ENCODE data around the gene STIMATE. TPM values are rescaled to one million over a fixed set of nuclear protein-coding genes. Genes with fewer than 3 reads are reported as not detected.
A peak's percentile ranks its signal among the peaks of the same experiment; 100 is the strongest.

STIMATE gene
- total and polyA plus RNA-seq, 2 experiments from 2014 or later = 11.2 to 23.6 TPM

DNA sequence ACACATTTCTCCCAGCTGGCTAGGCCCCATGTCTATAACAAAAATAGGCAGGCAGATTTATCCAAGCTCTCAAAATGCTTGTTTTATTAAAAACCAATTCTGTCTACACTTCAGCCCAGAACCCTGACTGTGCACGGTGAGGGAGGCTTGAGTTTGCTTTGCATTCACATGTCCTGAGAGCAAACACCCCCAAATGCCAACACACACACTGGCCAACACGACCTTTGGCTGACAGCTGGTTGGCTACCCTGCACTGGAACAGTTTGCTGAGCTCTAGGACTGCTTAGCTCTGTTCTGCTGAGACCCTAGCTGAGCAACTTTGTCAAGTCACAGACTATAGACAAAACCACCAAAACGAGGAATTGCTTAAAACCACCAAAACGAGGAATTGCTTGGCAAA, 3.6 kb downstream of the STIMATE start:
- Mint-ChIP-seq H3K4me1 (peaks cover 15% of the 10 kb centered on the region), H3K36me3 (ENCODE audit: low read depth) (peaks cover 5% of the 10 kb centered on the region; the same call in 1 of the 3 replicates), H3K27me3 (ENCODE audit: insufficient read depth, low read depth, poor library complexity) (no peaks in the 10 kb centered on the region), H3K4me3 (no peak overlapping the region), H3K27ac (no peak overlapping the region), H3K9me3 (no peaks in the 10 kb centered on the region; the same call in 2 of the 3 replicates)
- DNase-seq (ENCODE audit: low spot score) (no peak), ATAC-seq (no peak)
- Histone ChIP-seq H4K20me1 (replicated peaks; ENCODE audit: insufficient read depth) (peaks cover 22% of the 10 kb centered on the region), H3K27ac (ENCODE audit: low read depth) (no peak overlapping the region), H3K27me3 (ENCODE audit: insufficient read depth) (no peaks in the 10 kb centered on the region), H2AFZ (no peak overlapping the region), H3K4me2 (no peak overlapping the region), H3K4me1 (ENCODE audit: insufficient read depth) (peaks cover 8% of the 10 kb centered on the region), H3K9me2 (ENCODE audit: insufficient read depth) (no peaks in the 10 kb centered on the region), H3F3A (replicated peaks; ENCODE audit: low read depth) (peaks cover 11% of the 10 kb centered on the region), H3K4me3 (no peak overlapping the region), H3K36me3 (ENCODE audit: insufficient read depth) (no peaks in the 10 kb centered on the region; the same call in 1 of the 2 replicates), H3K79me2 (replicated peaks; ENCODE audit: insufficient read depth) (peaks cover 52% of the 10 kb centered on the region)
- no peak for TF ChIP-seq CREB1 (CRISPR knock-in tag; IDR thresholded peaks at IDR 0.05; ENCODE audit: low read depth)

DNA sequence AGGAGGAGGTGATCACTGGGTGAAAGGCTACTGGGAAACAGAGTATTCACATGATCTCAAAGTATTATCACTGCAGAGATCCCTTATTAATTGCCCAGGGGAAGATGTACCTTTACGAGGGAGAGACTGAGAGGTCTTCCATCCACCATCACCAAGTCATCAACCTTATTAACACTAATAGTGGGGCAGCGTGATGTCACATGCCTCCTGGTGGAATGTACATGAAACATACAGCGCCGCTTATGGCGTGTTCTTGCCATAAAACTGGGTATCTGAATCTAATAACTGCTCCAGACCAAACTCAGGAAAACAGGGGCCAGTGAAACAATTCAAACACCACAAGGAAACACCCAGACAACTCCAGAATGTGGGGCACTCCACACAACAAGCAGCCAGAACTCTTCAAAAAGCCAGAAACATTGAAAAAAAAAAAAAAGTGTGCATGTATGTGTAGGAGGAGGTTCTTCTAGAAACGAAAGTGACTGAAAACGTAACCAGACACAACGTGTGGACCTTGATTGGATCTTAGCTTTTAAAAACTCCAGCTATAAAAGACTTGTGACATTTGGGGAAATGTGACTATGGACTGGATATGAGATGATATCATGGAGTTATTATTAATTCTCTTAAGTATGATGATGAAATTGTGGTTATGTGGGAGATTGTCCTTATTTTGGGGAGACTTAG, 4.6 kb downstream of the STIMATE start:
- Histone ChIP-seq H2AFZ (no peak overlapping the region), H3K4me1 (ENCODE audit: insufficient read depth) (peaks cover 8% of the 10 kb centered on the region), H3K79me2 (replicated peaks; ENCODE audit: insufficient read depth) (peaks cover 58% of the 10 kb centered on the region), H3F3A (replicated peaks; ENCODE audit: low read depth) (peaks cover 11% of the 10 kb centered on the region), H3K4me3 (no peak overlapping the region), H3K4me2 (no peak overlapping the region), H3K27me3 (ENCODE audit: insufficient read depth) (no peaks in the 10 kb centered on the region), H3K36me3 (ENCODE audit: insufficient read depth) (no peaks in the 10 kb centered on the region; the same call in 1 of the 2 replicates), H3K9me2 (ENCODE audit: insufficient read depth) (no peaks in the 10 kb centered on the region), H4K20me1 (replicated peaks; ENCODE audit: insufficient read depth) (peaks cover 27% of the 10 kb centered on the region), H3K27ac (ENCODE audit: low read depth) (no peak overlapping the region)
- Mint-ChIP-seq H3K27me3 (ENCODE audit: insufficient read depth, low read depth, poor library complexity) (no peaks in the 10 kb centered on the region), H3K27ac (no peak overlapping the region), H3K9me3 (no peaks in the 10 kb centered on the region; the same call in 2 of the 3 replicates), H3K36me3 (ENCODE audit: low read depth) (peaks cover 5% of the 10 kb centered on the region; the same call in 1 of the 3 replicates), H3K4me3 (no peak overlapping the region), H3K4me1 (peaks cover 12% of the 10 kb centered on the region)
- ATAC-seq (no peak), DNase-seq (ENCODE audit: low spot score) (no peak)
- TF ChIP-seq, protein P1, sequence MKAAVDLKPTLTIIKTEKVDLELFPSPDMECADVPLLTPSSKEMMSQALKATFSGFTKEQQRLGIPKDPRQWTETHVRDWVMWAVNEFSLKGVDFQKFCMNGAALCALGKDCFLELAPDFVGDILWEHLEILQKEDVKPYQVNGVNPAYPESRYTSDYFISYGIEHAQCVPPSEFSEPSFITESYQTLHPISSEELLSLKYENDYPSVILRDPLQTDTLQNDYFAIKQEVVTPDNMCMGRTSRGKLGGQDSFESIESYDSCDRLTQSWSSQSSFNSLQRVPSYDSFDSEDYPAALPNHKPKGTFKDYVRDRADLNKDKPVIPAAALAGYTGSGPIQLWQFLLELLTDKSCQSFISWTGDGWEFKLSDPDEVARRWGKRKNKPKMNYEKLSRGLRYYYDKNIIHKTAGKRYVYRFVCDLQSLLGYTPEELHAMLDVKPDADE (IDR thresholded peaks at IDR 0.05) = no peak
- TF ChIP-seq, protein P2, sequence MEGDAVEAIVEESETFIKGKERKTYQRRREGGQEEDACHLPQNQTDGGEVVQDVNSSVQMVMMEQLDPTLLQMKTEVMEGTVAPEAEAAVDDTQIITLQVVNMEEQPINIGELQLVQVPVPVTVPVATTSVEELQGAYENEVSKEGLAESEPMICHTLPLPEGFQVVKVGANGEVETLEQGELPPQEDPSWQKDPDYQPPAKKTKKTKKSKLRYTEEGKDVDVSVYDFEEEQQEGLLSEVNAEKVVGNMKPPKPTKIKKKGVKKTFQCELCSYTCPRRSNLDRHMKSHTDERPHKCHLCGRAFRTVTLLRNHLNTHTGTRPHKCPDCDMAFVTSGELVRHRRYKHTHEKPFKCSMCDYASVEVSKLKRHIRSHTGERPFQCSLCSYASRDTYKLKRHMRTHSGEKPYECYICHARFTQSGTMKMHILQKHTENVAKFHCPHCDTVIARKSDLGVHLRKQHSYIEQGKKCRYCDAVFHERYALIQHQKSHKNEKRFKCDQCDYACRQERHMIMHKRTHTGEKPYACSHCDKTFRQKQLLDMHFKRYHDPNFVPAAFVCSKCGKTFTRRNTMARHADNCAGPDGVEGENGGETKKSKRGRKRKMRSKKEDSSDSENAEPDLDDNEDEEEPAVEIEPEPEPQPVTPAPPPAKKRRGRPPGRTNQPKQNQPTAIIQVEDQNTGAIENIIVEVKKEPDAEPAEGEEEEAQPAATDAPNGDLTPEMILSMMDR (conservative IDR thresholded peaks at IDR 0.05; ENCODE audit: low read depth in 2 of 2) = peak in 1 of 2 experiments; percentile 31; a peak in 2 of 4 replicates
- no peak for TF ChIP-seq POLR2AphosphoS5 (IDR thresholded peaks at IDR 0.05; ENCODE audit: low read depth)
- no peak for TF ChIP-seq STAT1 (IDR thresholded peaks at IDR 0.05; ENCODE audit: unreplicated experiment)

DNA sequence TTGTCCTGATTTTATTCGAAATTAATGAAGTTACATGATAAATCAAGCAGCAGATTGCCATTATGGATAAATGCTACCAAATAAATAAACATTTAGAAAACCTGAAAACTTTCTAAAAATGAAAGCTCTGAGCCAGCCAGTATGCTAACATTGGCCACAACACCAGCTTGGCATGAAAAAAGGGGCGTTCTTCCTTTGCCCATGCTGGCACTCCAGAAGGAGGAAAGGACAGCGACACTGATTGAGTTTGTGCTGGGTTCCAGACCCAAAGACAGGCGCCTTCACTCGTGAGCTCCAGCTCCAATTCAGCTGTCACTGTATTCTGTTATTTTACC, 5.1 kb downstream of the STIMATE start:
- Histone ChIP-seq H3K27me3 (ENCODE audit: insufficient read depth) (no peaks in the 10 kb centered on the region), H3K4me1 (ENCODE audit: insufficient read depth) (peaks cover 8% of the 10 kb centered on the region), H2AFZ (no peak overlapping the region), H3K27ac (ENCODE audit: low read depth) (no peak overlapping the region), H3F3A (replicated peaks; ENCODE audit: low read depth) (peaks cover 11% of the 10 kb centered on the region), H3K79me2 (replicated peaks; ENCODE audit: insufficient read depth) (peaks cover 58% of the 10 kb centered on the region), H3K36me3 (ENCODE audit: insufficient read depth) (no peaks in the 10 kb centered on the region; the same call in 1 of the 2 replicates), H3K4me2 (no peak overlapping the region), H4K20me1 (replicated peaks; ENCODE audit: insufficient read depth) (peaks cover 27% of the 10 kb centered on the region), H3K4me3 (no peak overlapping the region), H3K9me2 (ENCODE audit: insufficient read depth) (no peaks in the 10 kb centered on the region)
- DNase-seq (ENCODE audit: low spot score) (peak; percentile 33), ATAC-seq (no peak)
- Mint-ChIP-seq H3K36me3 (ENCODE audit: low read depth) (peaks cover 5% of the 10 kb centered on the region; the same call in 1 of the 3 replicates), H3K27ac (no peak overlapping the region), H3K9me3 (no peaks in the 10 kb centered on the region; the same call in 2 of the 3 replicates), H3K4me3 (no peak overlapping the region), H3K4me1 (peaks cover 12% of the 10 kb centered on the region), H3K27me3 (ENCODE audit: insufficient read depth, low read depth, poor library complexity) (no peaks in the 10 kb centered on the region)
- TF ChIP-seq, protein P3, sequence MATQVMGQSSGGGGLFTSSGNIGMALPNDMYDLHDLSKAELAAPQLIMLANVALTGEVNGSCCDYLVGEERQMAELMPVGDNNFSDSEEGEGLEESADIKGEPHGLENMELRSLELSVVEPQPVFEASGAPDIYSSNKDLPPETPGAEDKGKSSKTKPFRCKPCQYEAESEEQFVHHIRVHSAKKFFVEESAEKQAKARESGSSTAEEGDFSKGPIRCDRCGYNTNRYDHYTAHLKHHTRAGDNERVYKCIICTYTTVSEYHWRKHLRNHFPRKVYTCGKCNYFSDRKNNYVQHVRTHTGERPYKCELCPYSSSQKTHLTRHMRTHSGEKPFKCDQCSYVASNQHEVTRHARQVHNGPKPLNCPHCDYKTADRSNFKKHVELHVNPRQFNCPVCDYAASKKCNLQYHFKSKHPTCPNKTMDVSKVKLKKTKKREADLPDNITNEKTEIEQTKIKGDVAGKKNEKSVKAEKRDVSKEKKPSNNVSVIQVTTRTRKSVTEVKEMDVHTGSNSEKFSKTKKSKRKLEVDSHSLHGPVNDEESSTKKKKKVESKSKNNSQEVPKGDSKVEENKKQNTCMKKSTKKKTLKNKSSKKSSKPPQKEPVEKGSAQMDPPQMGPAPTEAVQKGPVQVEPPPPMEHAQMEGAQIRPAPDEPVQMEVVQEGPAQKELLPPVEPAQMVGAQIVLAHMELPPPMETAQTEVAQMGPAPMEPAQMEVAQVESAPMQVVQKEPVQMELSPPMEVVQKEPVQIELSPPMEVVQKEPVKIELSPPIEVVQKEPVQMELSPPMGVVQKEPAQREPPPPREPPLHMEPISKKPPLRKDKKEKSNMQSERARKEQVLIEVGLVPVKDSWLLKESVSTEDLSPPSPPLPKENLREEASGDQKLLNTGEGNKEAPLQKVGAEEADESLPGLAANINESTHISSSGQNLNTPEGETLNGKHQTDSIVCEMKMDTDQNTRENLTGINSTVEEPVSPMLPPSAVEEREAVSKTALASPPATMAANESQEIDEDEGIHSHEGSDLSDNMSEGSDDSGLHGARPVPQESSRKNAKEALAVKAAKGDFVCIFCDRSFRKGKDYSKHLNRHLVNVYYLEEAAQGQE (IDR thresholded peaks at IDR 0.05; ENCODE audit: unreplicated experiment) = no peak
- TF ChIP-seq ZNF331 (CRISPR knock-in tag; IDR thresholded peaks at IDR 0.05; ENCODE audit: low read depth) = no peak

Measured in GM23338 (cell line).